SK-N-SH (cell line): ENCODE results near the gene GPT2.

Source experiments
- EP300 ChIP-seq, 2 experiments: IDR thresholded peaks; 2 replicates each; pipeline versions ENCODE4 v1.4.0 to v1.6.1; 2012; ENCODE audit warnings: borderline replicate concordance in 1 of 2, low read depth in 1 of 2, low read length in 1 of 2
- GABPA ChIP-seq: IDR thresholded peaks from 2 replicates; pipeline ENCODE4 v1.4.0; 2012; ENCODE audit warnings: low read depth, mild to moderate bottlenecking
- NFIC ChIP-seq: IDR thresholded peaks from 2 replicates; pipeline ENCODE4 v1.4.0; 2012; ENCODE audit warnings: borderline replicate concordance
- POLR2AphosphoS5 ChIP-seq: IDR thresholded peaks from 2 replicates; pipeline ENCODE4 v1.6.1; 2012; ENCODE audit warnings: low read depth, low read length
- RCOR1 ChIP-seq: fragments of 150-350 bp; IDR thresholded peaks from 2 replicates; pipeline ENCODE4 v1.6.1; 2017; ENCODE audit warnings: antibody characterized with exemption, low read length
- RFX5 ChIP-seq: IDR thresholded peaks from 2 replicates; pipeline ENCODE4 v1.6.1; 2012; ENCODE audit warnings: mild to moderate bottlenecking, improper control_type of control experiment, low read length
- SMC3 ChIP-seq: IDR thresholded peaks from 2 replicates; pipeline ENCODE4 v1.6.1; 2012; ENCODE audit warnings: low read depth, low read length, improper control_type of control experiment
- ZBTB33 ChIP-seq: IDR thresholded peaks from 2 replicates; pipeline ENCODE4 v1.4.0; 2012; ENCODE audit warnings: low read depth, borderline replicate concordance
- TF ChIP-seq, protein P1 (sequence below): fragments of 200-600 bp; sonication (generic); IDR thresholded peaks from 2 replicates; pipeline ENCODE4 v1.6.1; 2017; ENCODE audit warnings: antibody characterized with exemption, mild to moderate bottlenecking, moderate library complexity
- TF ChIP-seq, protein P2 (sequence below): fragments of 150-350 bp; IDR thresholded peaks from 2 replicates; pipeline ENCODE4 v1.6.1; 2017; ENCODE audit warnings: antibody characterized with exemption, low read length, low read depth, borderline replicate concordance

- TF ChIP-seq ZBTB33: no peak
- no peak for TF ChIP-seq RCOR1
- TF ChIP-seq, protein P1, sequence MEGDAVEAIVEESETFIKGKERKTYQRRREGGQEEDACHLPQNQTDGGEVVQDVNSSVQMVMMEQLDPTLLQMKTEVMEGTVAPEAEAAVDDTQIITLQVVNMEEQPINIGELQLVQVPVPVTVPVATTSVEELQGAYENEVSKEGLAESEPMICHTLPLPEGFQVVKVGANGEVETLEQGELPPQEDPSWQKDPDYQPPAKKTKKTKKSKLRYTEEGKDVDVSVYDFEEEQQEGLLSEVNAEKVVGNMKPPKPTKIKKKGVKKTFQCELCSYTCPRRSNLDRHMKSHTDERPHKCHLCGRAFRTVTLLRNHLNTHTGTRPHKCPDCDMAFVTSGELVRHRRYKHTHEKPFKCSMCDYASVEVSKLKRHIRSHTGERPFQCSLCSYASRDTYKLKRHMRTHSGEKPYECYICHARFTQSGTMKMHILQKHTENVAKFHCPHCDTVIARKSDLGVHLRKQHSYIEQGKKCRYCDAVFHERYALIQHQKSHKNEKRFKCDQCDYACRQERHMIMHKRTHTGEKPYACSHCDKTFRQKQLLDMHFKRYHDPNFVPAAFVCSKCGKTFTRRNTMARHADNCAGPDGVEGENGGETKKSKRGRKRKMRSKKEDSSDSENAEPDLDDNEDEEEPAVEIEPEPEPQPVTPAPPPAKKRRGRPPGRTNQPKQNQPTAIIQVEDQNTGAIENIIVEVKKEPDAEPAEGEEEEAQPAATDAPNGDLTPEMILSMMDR: no peak
- no peak for TF ChIP-seq NFIC
- TF ChIP-seq EP300 (IDR thresholded peaks at IDR 0.05; ENCODE audit: borderline replicate concordance in 1 of 2, low read depth in 1 of 2, low read length in 1 of 2): no peak
- TF ChIP-seq POLR2AphosphoS5: no peak
- no peak for TF ChIP-seq RFX5
- TF ChIP-seq SMC3: no peak
- no peak for TF ChIP-seq GABPA
- TF ChIP-seq, protein P2, sequence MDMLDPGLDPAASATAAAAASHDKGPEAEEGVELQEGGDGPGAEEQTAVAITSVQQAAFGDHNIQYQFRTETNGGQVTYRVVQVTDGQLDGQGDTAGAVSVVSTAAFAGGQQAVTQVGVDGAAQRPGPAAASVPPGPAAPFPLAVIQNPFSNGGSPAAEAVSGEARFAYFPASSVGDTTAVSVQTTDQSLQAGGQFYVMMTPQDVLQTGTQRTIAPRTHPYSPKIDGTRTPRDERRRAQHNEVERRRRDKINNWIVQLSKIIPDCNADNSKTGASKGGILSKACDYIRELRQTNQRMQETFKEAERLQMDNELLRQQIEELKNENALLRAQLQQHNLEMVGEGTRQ: no peak
These were observed 5.8 kb downstream of the GPT2 start for GRCh38 chr16:46889942-46890300.
